GM12864 (cell line): ENCODE results near the gene FAM107B.

Source experiments
- DNase-seq: peaks from one replicate; pipeline ENCODE4 v3.0.0-alpha.2; 2011; ENCODE audit warnings: low read depth
- H3K4me3 ChIP-seq: 2 replicates; pipeline ENCODE4 v1.5.1; 2011; ENCODE audit warnings: mild to moderate bottlenecking, low read depth, low read length, control low read depth
- CTCF ChIP-seq: IDR thresholded peaks from 2 replicates; pipeline ENCODE4 v1.5.1; 2011; ENCODE audit warnings: low read depth, mild to moderate bottlenecking, moderate library complexity, low read length, control low read depth, inconsistent platforms; ENCODE audit errors: missing control alignments

Gene FAM107B

DNA sequence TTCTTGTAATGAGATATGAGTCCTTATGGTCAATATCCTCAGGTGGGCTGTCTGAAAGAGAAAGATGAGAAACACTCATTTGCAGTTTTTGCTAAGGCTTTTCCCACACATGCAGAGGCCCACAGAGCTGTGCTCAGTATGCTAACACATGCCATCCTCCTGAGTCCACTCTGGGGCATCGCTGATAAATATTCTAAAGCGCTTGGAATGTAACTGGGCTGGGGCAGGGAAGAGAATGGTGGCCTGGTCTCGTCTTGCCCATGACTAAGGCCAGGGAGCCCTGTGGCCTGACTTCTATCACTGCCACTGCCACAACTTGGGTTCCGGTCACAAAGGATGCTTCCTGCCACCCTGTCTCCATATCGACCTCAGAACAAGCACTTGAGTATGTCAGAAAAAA, 244.2 kb downstream of the FAM107B start:
- no peak for TF ChIP-seq CTCF
- H3K4me3 ChIP-seq: no peak overlapping the region
- no peak for DNase-seq

- no peak for TF ChIP-seq CTCF
- DNase-seq: no peak
- no peak overlapping the region for H3K4me3 ChIP-seq
Observed at GRCh38 chr10:14529351-14529750, 245.3 kb downstream of the FAM107B start.

- no peak for TF ChIP-seq CTCF
- no peak for DNase-seq
Observed at GRCh38 chr10:14528450-14528849, 246.2 kb downstream of the FAM107B start.

DNA sequence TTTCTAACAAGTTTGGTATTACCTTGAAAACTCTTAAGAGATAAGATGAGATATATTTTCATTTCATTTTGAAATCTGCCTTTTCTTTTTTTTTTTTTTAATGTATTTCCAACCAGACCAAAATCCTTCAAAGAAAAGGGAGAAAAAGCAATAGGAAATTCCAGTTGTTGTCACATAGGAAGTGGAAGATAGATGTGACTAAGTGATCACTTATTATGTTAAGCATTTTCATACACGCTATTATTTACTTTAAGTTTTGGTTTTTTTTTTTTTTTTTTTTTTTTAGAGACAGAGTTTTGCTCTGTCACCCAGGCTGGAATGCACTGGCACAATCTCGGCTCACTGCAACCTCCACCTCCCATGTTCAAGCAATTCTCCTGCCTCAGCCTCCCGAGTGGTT, 246.8 kb downstream of the FAM107B start:
- TF ChIP-seq CTCF: no peak
- DNase-seq: no peak
- H3K4me3 ChIP-seq: no peak overlapping the region

More at GRCh38 chr10:14528450-14528849, 246.2 kb downstream of the FAM107B start:
- H3K4me3 ChIP-seq: no peak overlapping the region

DNA sequence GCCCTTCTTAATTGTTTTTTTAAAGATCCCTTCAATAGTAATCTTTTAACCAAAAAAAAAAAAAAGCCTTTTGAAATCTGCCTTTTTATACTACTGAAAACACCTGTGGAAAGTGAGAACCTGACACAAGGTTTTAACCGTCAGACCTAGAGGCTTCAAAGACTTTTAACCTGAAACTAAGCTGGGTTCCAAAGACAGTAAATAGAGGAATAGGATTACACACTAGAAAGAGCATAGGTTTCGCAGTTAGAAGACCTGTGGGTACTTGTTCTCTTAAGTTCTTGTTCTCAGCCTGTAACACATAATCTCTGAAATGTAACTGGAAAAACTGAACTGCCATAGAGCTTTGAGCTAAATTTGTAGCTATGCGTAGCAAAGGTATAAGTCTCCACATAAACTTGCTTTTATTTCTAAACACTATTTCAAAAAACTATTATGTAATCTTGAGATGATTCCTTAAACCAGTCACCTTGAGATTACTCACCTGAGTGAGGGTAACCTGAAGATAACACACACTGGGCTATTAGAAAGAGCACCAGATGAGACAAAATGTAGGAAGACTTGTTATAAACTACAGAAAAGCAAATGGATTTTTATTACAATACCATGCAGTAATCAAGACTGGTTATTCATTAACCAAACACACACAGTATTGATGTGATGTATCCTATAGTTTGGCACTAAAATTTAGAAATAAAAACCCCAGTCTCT, 247.4 kb downstream of the FAM107B start:
- no peak overlapping the region for H3K4me3 ChIP-seq
- no peak for DNase-seq
- TF ChIP-seq CTCF: no peak

GRCh38 chr10:14526326-14526725, 248.4 kb downstream of the FAM107B start:
- no peak for TF ChIP-seq CTCF
- H3K4me3 ChIP-seq: no peak overlapping the region
- no peak for DNase-seq

GRCh38 chr10:14524691-14525324, 249.9 kb downstream of the FAM107B start:
- no peak overlapping the region for H3K4me3 ChIP-seq
- TF ChIP-seq CTCF: no peak
- DNase-seq: no peak
